ACC112 (cell line): Measurements from ENCODE around the gene FCGR3A.
A peak's percentile ranks its signal among the peaks of the same experiment; 100 is the strongest.
"Not testable (repeated sequence)": the region's sequence is repeated elsewhere in the genome, so short reads cannot be mapped to it uniquely, and the experiment has no call there.

Experiments
- H2AFZ ChIP-seq: fragments of 200-600 bp; sonication (generic); one replicate; pipeline ENCODE4 v1.6.0; 2017; ENCODE audit warnings: antibody characterized with exemption, low read length; ENCODE audit not compliant: unreplicated experiment
- H3K27ac ChIP-seq: fragments of 200-600 bp; sonication (generic); 2 replicates; pipeline ENCODE4 v1.5.1; 2014; ENCODE audit warnings: low read depth, mild to moderate bottlenecking, antibody characterized with exemption, low read length, moderate library complexity
- H3K27me3 ChIP-seq: fragments of 200-600 bp; sonication (generic); 2 replicates; pipeline ENCODE4 v1.6.1; 2014; ENCODE audit warnings: mild to moderate bottlenecking, antibody characterized with exemption, low read length, moderate library complexity, mixed read lengths; ENCODE audit not compliant: insufficient read depth
- H3K36me3 ChIP-seq: fragments of 200-600 bp; sonication (generic); 2 replicates; pipeline ENCODE4 v1.6.1; 2016; ENCODE audit warnings: mild to moderate bottlenecking, antibody characterized with exemption, low read length, moderate library complexity, mixed read lengths; ENCODE audit not compliant: insufficient read depth
- H3K4me1 ChIP-seq: fragments of 200-600 bp; sonication (generic); one replicate; pipeline ENCODE4 v1.6.1; 2016; ENCODE audit warnings: low read length, mixed read lengths; ENCODE audit not compliant: insufficient read depth, unreplicated experiment, control insufficient read depth
- H3K4me3 ChIP-seq: fragments of 200-600 bp; sonication (generic); 2 replicates; pipeline ENCODE4 v1.5.1; 2014; ENCODE audit warnings: mild to moderate bottlenecking, low read depth, low read length
- H3K79me2 ChIP-seq: fragments of 200-600 bp; sonication (generic); one replicate; pipeline ENCODE4 v1.6.0; 2016; ENCODE audit warnings: low read length; ENCODE audit not compliant: control insufficient read depth, unreplicated experiment, insufficient read depth

FCGR3A gene

GRCh38 chr1:161540570-161540960 lies 9.1 kb downstream of the FCGR3A start:
- H3K4me3 ChIP-seq, H3K36me3 ChIP-seq, H3K79me2 ChIP-seq, H3K4me1 ChIP-seq, H3K27ac ChIP-seq, H2AFZ ChIP-seq: not testable (repeated sequence)
- peaks cover 14% of the 10 kb centered on the region for H3K27me3 ChIP-seq

- not testable (repeated sequence) for H3K4me1 ChIP-seq, H3K79me2 ChIP-seq, H3K36me3 ChIP-seq
- peak overlapping the region; percentile 86 for H3K4me3 ChIP-seq
- H3K27ac ChIP-seq, result peak overlapping the region; percentile 48
- peaks cover 14% of the 10 kb centered on the region for H3K27me3 ChIP-seq
- peak overlapping the region; percentile 85 for H2AFZ ChIP-seq
Observed at GRCh38 chr1:161539731-161540569, 9.7 kb downstream of the FCGR3A start.

- peaks cover 14% of the 10 kb centered on the region for H3K27me3 ChIP-seq
- H3K4me3 ChIP-seq, H3K4me1 ChIP-seq, H2AFZ ChIP-seq, H3K36me3 ChIP-seq, H3K27ac ChIP-seq, H3K79me2 ChIP-seq: not testable (repeated sequence)
Observed at GRCh38 chr1:161538925-161539479, 10.6 kb downstream of the FCGR3A start.

- not testable (repeated sequence) for H3K4me3 ChIP-seq, H3K36me3 ChIP-seq, H3K4me1 ChIP-seq, H3K79me2 ChIP-seq, H3K27ac ChIP-seq, H2AFZ ChIP-seq, H3K27me3 ChIP-seq
Observed at GRCh38 chr1:161537068-161537669, 12.4 kb downstream of the FCGR3A start.

- H3K79me2 ChIP-seq, H3K27me3 ChIP-seq, H3K27ac ChIP-seq, H3K36me3 ChIP-seq: not testable (repeated sequence)
- H2AFZ ChIP-seq, result peak overlapping the region; percentile 98
- peak overlapping the region; percentile 38 for H3K4me3 ChIP-seq
- H3K4me1 ChIP-seq, result peaks cover 14% of the 10 kb centered on the region
Observed at GRCh38 chr1:161532644-161533567, 16.7 kb downstream of the FCGR3A start.

GRCh38 chr1:161531986-161532643 lies 17.5 kb downstream of the FCGR3A start:
- Histone ChIP-seq H3K27me3 (no peaks in the 10 kb centered on the region), H3K4me1 (peaks cover 14% of the 10 kb centered on the region), H3K4me3 (peak overlapping the region; percentile 76), H2AFZ (peak overlapping the region; percentile 98), H3K36me3 (no peaks in the 10 kb centered on the region), H3K79me2 (no peaks in the 10 kb centered on the region), H3K27ac (no peak overlapping the region)

GRCh38 chr1:161530671-161531641 lies 18.7 kb downstream of the FCGR3A start:
- Histone ChIP-seq H3K4me1 (peaks cover 14% of the 10 kb centered on the region), H2AFZ (peak overlapping the region; percentile 55), H3K4me3 (peak overlapping the region; percentile 76), H3K27ac (peak overlapping the region; percentile 57)
- not testable (repeated sequence) for H3K79me2 ChIP-seq, H3K27me3 ChIP-seq, H3K36me3 ChIP-seq

GRCh38 chr1:161530158-161530557 lies 19.5 kb downstream of the FCGR3A start:
- not testable (repeated sequence) for H3K79me2 ChIP-seq, H3K36me3 ChIP-seq, H3K27me3 ChIP-seq
- Histone ChIP-seq H3K4me1 (peaks cover 14% of the 10 kb centered on the region), H3K4me3 (peak overlapping the region; percentile 76), H3K27ac (peak overlapping the region; percentile 55; the same call in 1 of the 2 replicates), H2AFZ (peak overlapping the region; percentile 55)

- H3K27ac ChIP-seq, H3K79me2 ChIP-seq, H2AFZ ChIP-seq, H3K36me3 ChIP-seq, H3K27me3 ChIP-seq: not testable (repeated sequence)
- Histone ChIP-seq H3K4me1 (peaks cover 14% of the 10 kb centered on the region), H3K4me3 (peak overlapping the region; percentile 76)
Observed at GRCh38 chr1:161529463-161530104, 20.0 kb downstream of the FCGR3A start.
